DLD1 (cell line): Measurements from ENCODE around the gene MYO5B.
"Not testable (repeated sequence)": the region's sequence is repeated elsewhere in the genome, so short reads cannot be mapped to it uniquely, and the experiment has no call there.

Experiments
- in situ Hi-C: cut with HindIII; loops from 2 replicates; pipeline ENCODE4 v1.10.0; 2017; ENCODE audit warnings: low sequenced_read_pairs

The MYO5B gene

GRCh38 chr18:49814147-49814499 is 380.8 kb downstream of the MYO5B start:
- in situ Hi-C loops: no loop called here

- in situ Hi-C loops: no loop called here
Observed at GRCh38 chr18:49813319-49814146, 381.4 kb downstream of the MYO5B start, which contains the start of gene ACAA2. TSS of gene ACAA2 (minus strand) at chr18:49813533. CDS start at chr18:49813484, 49 bp downstream.

GRCh38 chr18:49813069-49813318 is 382.0 kb downstream of the MYO5B start:
- in situ Hi-C loops: no loop called here

- in situ Hi-C loops: no loop called here
Observed at GRCh38 chr18:49812286-49813068, 382.5 kb downstream of the MYO5B start.

GRCh38 chr18:49811151-49811938 is 383.6 kb downstream of the MYO5B start:
- in situ Hi-C loops: no loop called here

- in situ Hi-C loops: not testable (repeated sequence)
Observed at GRCh38 chr18:49808553-49809191, 386.3 kb downstream of the MYO5B start.

- in situ Hi-C loops: no loop called here
Observed at GRCh38 chr18:49804096-49804495, 390.9 kb downstream of the MYO5B start.

- in situ Hi-C loops: no loop called here
Observed at GRCh38 chr18:49802623-49803022, 392.3 kb downstream of the MYO5B start.

- in situ Hi-C loops: not testable (repeated sequence)
Observed at GRCh38 chr18:49800491-49800890, 394.5 kb downstream of the MYO5B start.

- in situ Hi-C loops: loop anchor here (25.0 kb wide), 1 partner anchor 288 kb away; no protein-coding TSS in a partner anchor
Observed at GRCh38 chr18:49799806-49800205, 395.1 kb downstream of the MYO5B start.

GRCh38 chr18:49798001-49798400 is 396.9 kb downstream of the MYO5B start:
- in situ Hi-C loops: loop anchor here (25.0 kb wide), 1 partner anchor 286 kb away; no protein-coding TSS in a partner anchor

- in situ Hi-C loops: loop anchor here (25.0 kb wide), 1 partner anchor 284 kb away; no protein-coding TSS in a partner anchor
Observed at GRCh38 chr18:49795612-49796552, 399.1 kb downstream of the MYO5B start.

- in situ Hi-C loops: loop anchor here (25.0 kb wide), 1 partner anchor 282 kb away; no protein-coding TSS in a partner anchor
Observed at GRCh38 chr18:49794743-49795142, 400.2 kb downstream of the MYO5B start.

- in situ Hi-C loops: loop anchor here (25.0 kb wide), 1 partner anchor 277 kb away; no protein-coding TSS in a partner anchor
Observed at GRCh38 chr18:49789560-49790134, 405.3 kb downstream of the MYO5B start.

GRCh38 chr18:49788327-49788898 is 406.5 kb downstream of the MYO5B start:
- in situ Hi-C loops: loop anchor here (25.0 kb wide), 1 partner anchor 276 kb away; no protein-coding TSS in a partner anchor

GRCh38 chr18:49786019-49786720 is 408.8 kb downstream of the MYO5B start:
- in situ Hi-C loops: loop anchor here (25.0 kb wide), 1 partner anchor 274 kb away; no protein-coding TSS in a partner anchor

GRCh38 chr18:49784427-49785185 is 410.3 kb downstream of the MYO5B start:
- in situ Hi-C loops: loop anchor here (25.0 kb wide), 1 partner anchor 272 kb away; no protein-coding TSS in a partner anchor
